ENCODE measurements around the gene PIH1D2. TPM values are rescaled to one million over a fixed set of nuclear protein-coding genes. Genes with fewer than 3 reads are reported as not detected.

PIH1D2 gene
- total and polyA plus RNA-seq, 9 of the 15 experiments (the other 6 are each of a cell fraction or from before 2014, with no cell fraction given) = 1.5 to 5.4 (median 3.0) TPM

DNA sequence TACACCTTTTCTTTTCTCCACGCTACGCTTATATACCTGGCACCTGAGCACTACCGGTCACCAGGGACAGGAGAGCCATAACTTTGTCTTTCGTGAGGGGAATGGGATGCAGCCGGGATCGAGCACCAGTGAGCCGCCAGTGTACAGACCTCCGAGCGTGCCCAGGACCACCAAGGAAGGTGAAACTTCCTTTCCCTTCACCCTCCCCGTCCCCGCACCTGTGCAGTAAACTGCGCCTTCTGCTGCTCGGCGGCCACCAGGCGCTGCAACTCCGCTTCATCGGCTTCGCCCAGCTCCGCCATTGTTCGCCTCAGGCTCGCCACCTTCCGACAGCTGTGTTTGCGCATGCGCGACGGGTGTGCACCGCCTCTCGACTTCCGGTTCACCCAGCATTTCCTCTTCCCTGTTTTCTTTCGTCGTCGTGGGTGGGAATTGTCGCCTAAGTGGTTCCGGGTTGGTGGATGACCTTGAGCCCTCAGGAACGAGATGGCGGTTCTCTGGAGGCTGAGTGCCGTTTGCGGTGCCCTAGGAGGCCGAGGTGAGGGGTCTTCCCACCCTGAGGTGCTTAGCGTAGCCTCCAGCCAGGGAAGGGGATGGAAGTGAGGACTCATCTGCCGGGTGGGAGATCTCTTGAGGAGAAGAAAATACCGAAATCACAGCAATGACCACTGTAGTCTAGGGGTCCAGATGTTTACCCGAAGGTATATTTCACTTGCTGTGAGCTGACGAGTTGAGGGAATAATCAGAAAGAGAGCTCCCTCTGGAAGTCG lies 12.8 kb upstream of the PIH1D2 start, which contains the start of the genes SDHD and TIMM8B (continued):
- TF ChIP-seq ARID1B (IDR thresholded peaks at IDR 0.05) = no peak
- TF ChIP-seq ZKSCAN3 (CRISPR knock-in tag; IDR thresholded peaks at IDR 0.05) = no peak
- TF ChIP-seq SP2 (IDR thresholded peaks at IDR 0.05; ENCODE audit: extremely low read depth, low read depth, low read length, poor library complexity, severe bottlenecking) = peak; percentile 38
- no peak; the same call in 1 of the 2 replicates for TF ChIP-seq ZNF24 (IDR thresholded peaks at IDR 0.05)
- TF ChIP-seq ZNF12 (CRISPR knock-in tag; IDR thresholded peaks at IDR 0.05) = no peak
- no peak for TF ChIP-seq ZNF778 (CRISPR knock-in tag; IDR thresholded peaks at IDR 0.05)
- no peak for TF ChIP-seq FUS (optimal IDR thresholded peaks at IDR 0.05; ENCODE audit: low read depth, low read length)
- TF ChIP-seq, protein P1, sequence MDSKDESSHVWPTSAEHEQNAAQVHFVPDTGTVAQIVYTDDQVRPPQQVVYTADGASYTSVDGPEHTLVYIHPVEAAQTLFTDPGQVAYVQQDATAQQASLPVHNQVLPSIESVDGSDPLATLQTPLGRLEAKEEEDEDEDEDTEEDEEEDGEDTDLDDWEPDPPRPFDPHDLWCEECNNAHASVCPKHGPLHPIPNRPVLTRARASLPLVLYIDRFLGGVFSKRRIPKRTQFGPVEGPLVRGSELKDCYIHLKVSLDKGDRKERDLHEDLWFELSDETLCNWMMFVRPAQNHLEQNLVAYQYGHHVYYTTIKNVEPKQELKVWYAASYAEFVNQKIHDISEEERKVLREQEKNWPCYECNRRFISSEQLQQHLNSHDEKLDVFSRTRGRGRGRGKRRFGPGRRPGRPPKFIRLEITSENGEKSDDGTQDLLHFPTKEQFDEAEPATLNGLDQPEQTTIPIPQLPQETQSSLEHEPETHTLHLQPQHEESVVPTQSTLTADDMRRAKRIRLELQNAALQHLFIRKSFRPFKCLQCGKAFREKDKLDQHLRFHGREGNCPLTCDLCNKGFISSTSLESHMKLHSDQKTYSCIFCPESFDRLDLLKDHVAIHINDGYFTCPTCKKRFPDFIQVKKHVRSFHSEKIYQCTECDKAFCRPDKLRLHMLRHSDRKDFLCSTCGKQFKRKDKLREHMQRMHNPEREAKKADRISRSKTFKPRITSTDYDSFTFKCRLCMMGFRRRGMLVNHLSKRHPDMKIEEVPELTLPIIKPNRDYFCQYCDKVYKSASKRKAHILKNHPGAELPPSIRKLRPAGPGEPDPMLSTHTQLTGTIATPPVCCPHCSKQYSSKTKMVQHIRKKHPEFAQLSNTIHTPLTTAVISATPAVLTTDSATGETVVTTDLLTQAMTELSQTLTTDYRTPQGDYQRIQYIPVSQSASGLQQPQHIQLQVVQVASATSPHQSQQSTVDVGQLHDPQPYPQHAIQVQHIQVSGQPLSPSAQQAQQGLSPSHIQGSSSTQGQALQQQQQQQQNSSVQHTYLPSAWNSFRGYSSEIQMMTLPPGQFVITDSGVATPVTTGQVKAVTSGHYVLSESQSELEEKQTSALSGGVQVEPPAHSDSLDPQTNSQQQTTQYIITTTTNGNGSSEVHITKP (IDR thresholded peaks at IDR 0.05; ENCODE audit: partially characterized antibody) = no peak
- TF ChIP-seq, protein P2, sequence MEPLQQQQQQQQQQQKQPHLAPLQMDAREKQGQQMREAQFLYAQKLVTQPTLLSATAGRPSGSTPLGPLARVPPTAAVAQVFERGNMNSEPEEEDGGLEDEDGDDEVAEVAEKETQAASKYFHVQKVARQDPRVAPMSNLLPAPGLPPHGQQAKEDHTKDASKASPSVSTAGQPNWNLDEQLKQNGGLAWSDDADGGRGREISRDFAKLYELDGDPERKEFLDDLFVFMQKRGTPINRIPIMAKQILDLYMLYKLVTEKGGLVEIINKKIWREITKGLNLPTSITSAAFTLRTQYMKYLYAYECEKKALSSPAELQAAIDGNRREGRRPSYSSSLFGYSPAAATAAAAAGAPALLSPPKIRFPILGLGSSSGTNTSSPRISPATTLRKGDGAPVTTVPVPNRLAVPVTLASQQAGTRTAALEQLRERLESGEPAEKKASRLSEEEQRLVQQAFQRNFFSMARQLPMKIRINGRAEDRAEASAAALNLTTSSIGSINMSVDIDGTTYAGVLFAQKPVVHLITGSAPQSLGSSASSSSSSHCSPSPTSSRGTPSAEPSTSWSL (CRISPR knock-in tag; IDR thresholded peaks at IDR 0.05; ENCODE audit: borderline replicate concordance) = no peak
- TF ChIP-seq MIER1 (IDR thresholded peaks at IDR 0.05; ENCODE audit: low read depth) = peak; percentile 7; the same call in 1 of the 2 replicates
- TF ChIP-seq PHF20 (IDR thresholded peaks at IDR 0.05; ENCODE audit: partially characterized antibody) = peak; percentile 95
- TF ChIP-seq, protein P3, sequence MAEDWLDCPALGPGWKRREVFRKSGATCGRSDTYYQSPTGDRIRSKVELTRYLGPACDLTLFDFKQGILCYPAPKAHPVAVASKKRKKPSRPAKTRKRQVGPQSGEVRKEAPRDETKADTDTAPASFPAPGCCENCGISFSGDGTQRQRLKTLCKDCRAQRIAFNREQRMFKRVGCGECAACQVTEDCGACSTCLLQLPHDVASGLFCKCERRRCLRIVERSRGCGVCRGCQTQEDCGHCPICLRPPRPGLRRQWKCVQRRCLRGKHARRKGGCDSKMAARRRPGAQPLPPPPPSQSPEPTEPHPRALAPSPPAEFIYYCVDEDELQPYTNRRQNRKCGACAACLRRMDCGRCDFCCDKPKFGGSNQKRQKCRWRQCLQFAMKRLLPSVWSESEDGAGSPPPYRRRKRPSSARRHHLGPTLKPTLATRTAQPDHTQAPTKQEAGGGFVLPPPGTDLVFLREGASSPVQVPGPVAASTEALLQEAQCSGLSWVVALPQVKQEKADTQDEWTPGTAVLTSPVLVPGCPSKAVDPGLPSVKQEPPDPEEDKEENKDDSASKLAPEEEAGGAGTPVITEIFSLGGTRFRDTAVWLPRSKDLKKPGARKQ (CRISPR knock-in tag; IDR thresholded peaks at IDR 0.05) = no peak
- TF ChIP-seq RBM25 (IDR thresholded peaks at IDR 0.05; ENCODE audit: low read depth, low read length, severe bottlenecking) = no peak
- TF ChIP-seq, protein P4, sequence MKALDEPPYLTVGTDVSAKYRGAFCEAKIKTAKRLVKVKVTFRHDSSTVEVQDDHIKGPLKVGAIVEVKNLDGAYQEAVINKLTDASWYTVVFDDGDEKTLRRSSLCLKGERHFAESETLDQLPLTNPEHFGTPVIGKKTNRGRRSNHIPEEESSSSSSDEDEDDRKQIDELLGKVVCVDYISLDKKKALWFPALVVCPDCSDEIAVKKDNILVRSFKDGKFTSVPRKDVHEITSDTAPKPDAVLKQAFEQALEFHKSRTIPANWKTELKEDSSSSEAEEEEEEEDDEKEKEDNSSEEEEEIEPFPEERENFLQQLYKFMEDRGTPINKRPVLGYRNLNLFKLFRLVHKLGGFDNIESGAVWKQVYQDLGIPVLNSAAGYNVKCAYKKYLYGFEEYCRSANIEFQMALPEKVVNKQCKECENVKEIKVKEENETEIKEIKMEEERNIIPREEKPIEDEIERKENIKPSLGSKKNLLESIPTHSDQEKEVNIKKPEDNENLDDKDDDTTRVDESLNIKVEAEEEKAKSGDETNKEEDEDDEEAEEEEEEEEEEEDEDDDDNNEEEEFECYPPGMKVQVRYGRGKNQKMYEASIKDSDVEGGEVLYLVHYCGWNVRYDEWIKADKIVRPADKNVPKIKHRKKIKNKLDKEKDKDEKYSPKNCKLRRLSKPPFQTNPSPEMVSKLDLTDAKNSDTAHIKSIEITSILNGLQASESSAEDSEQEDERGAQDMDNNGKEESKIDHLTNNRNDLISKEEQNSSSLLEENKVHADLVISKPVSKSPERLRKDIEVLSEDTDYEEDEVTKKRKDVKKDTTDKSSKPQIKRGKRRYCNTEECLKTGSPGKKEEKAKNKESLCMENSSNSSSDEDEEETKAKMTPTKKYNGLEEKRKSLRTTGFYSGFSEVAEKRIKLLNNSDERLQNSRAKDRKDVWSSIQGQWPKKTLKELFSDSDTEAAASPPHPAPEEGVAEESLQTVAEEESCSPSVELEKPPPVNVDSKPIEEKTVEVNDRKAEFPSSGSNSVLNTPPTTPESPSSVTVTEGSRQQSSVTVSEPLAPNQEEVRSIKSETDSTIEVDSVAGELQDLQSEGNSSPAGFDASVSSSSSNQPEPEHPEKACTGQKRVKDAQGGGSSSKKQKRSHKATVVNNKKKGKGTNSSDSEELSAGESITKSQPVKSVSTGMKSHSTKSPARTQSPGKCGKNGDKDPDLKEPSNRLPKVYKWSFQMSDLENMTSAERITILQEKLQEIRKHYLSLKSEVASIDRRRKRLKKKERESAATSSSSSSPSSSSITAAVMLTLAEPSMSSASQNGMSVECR (CRISPR knock-in tag; IDR thresholded peaks at IDR 0.05) = peak; percentile 23; the same call in 1 of the 2 replicates
- peak; percentile 82 for TF ChIP-seq SIN3B (IDR thresholded peaks at IDR 0.05; ENCODE audit: low read depth)
